Endothelial cell of umbilical vein (primary cell): ENCODE data around the gene RDX. TPM values are rescaled to one million over a fixed set of nuclear protein-coding genes. Genes with fewer than 3 reads are reported as not detected.
A peak's percentile ranks its signal among the peaks of the same experiment; 100 is the strongest.

ENCODE experiments used
- BruUV-seq: library from RNA; stranded (reverse); fragments of 400-500 nt; replicated peaks from 2 replicates; lab custom pipeline; 2021; lab: Mats Ljungman, UMichigan
- CTCF ChIA-PET: fragments of 300-600, 350-600 bp; sonication (Branson Sonifier 250); formaldehyde crosslinking; loops from one replicate; lab custom pipeline; 2021; ENCODE audit warnings: antibody characterized with exemption, inconsistent platforms; lab: Charles Lee
- POLR2A ChIA-PET: fragments of 300-600, 350-600 bp; sonication (Branson Sonifier 250); formaldehyde crosslinking; loops from one replicate; lab custom pipeline; 2021; ENCODE audit warnings: antibody characterized with exemption, inconsistent platforms; lab: Charles Lee
- DNase-seq: peaks from one replicate; pipeline ENCODE4 v3.0.0-alpha.2; 2011; ENCODE audit warnings: low read depth, low spot score
- FAIRE-seq: peaks from 2 replicates; lab custom pipeline; 2011; peaks lifted over from hg19 to GRCh38; lab: Jason Lieb, UNC
- H2AFZ ChIP-seq: 2 replicates; pipeline ENCODE4 v1.6.0; 2012; ENCODE audit warnings: low read depth, low read length, control low read depth, inconsistent platforms
- H3K27ac ChIP-seq: 2 replicates; pipeline ENCODE4 v1.5.1; 2011; ENCODE audit warnings: low read depth, mild to moderate bottlenecking, control low read depth, low read length, moderate library complexity; ENCODE audit not compliant: insufficient read depth
- H3K27me3 ChIP-seq, 2 experiments: 2 replicates each; pipeline versions ENCODE4 v1.6.0 to v1.6.1; 2011; ENCODE audit warnings: low read length in 2 of 2, mixed read lengths in 1 of 2; ENCODE audit not compliant: control insufficient read depth in 2 of 2, insufficient read depth in 2 of 2
- H3K36me3 ChIP-seq, 2 experiments: 2 replicates in 1 of 2; 3 replicates in 1 of 2; pipeline ENCODE4 v1.5.1; 2011; ENCODE audit warnings: low read length in 2 of 2, mild to moderate bottlenecking in 1 of 2, moderate library complexity in 1 of 2; ENCODE audit not compliant: control insufficient read depth in 2 of 2, insufficient read depth in 2 of 2; ENCODE audit errors: extremely low read depth in 1 of 2
- H3K4me1 ChIP-seq: 3 replicates; pipeline ENCODE4 v1.5.1; 2011; ENCODE audit warnings: mild to moderate bottlenecking, low read length; ENCODE audit not compliant: control insufficient read depth, insufficient read depth; ENCODE audit errors: extremely low read depth
- H3K4me2 ChIP-seq: 2 replicates; pipeline ENCODE4 v1.6.1; 2011; ENCODE audit warnings: low read length, control low read depth, mixed read lengths; ENCODE audit not compliant: insufficient read depth
- H3K4me3 ChIP-seq, 3 experiments: fragments of 200-600 bp in 1 of 3; sonication (generic), shearing (Covaris generic) in 1 of 3; replicated peaks in 1 of 3; 2 replicates each; pipeline ENCODE4 v1.5.1; 2011 to 2016; ENCODE audit warnings: control low read depth in 3 of 3, low read length in 3 of 3, mild to moderate bottlenecking in 2 of 3, inconsistent platforms in 1 of 3, low read depth in 1 of 3, moderate library complexity in 1 of 3; ENCODE audit not compliant: insufficient read depth in 1 of 3
- H3K79me2 ChIP-seq: 2 replicates; pipeline ENCODE4 v1.6.0; 2012; ENCODE audit warnings: low read length, inconsistent platforms; ENCODE audit not compliant: control insufficient read depth, insufficient read depth
- H3K9ac ChIP-seq: replicated peaks from 2 replicates; pipeline ENCODE3; 2011; ENCODE audit warnings: low read length, control low read depth; ENCODE audit not compliant: insufficient read depth; ENCODE audit errors: extremely low read depth
- H3K9me1 ChIP-seq: replicated peaks from 3 replicates; pipeline ENCODE4 v1.6.0; 2011; ENCODE audit warnings: mild to moderate bottlenecking, low read length; ENCODE audit not compliant: control insufficient read depth, insufficient read depth; ENCODE audit errors: extremely low read depth
- H3K9me3 ChIP-seq: replicated peaks from 2 replicates; pipeline ENCODE4 v1.5.1; 2012; ENCODE audit warnings: low read length, inconsistent platforms; ENCODE audit not compliant: control insufficient read depth, insufficient read depth
- H4K20me1 ChIP-seq: replicated peaks from 2 replicates; pipeline ENCODE3; 2011; ENCODE audit warnings: mild to moderate bottlenecking, low read length; ENCODE audit not compliant: control insufficient read depth, insufficient read depth; ENCODE audit errors: extremely low read depth
- EZH2 ChIP-seq: IDR thresholded peaks from 2 replicates; pipeline ENCODE4 v1.6.1; 2012; ENCODE audit warnings: borderline replicate concordance, low read depth, mild to moderate bottlenecking, moderate library complexity, low read length, inconsistent platforms; ENCODE audit not compliant: severe bottlenecking
- FOS ChIP-seq: IDR thresholded peaks from 2 replicates; pipeline ENCODE4 v1.6.1; 2011; ENCODE audit warnings: mild to moderate bottlenecking, low read length, moderate library complexity, borderline replicate concordance; ENCODE audit not compliant: insufficient read depth
- GATA2 ChIP-seq: IDR thresholded peaks from 2 replicates; pipeline ENCODE4 v1.7.0; 2011; ENCODE audit warnings: low read depth, mild to moderate bottlenecking, moderate library complexity, mixed read lengths, low read length; ENCODE audit not compliant: insufficient read length, insufficient read depth
- JUN ChIP-seq: IDR thresholded peaks from 2 replicates; pipeline ENCODE4 v1.6.1; 2011; ENCODE audit warnings: borderline replicate concordance, low read depth; ENCODE audit not compliant: insufficient read length, insufficient read depth
- MYC ChIP-seq: IDR thresholded peaks from one replicate; pipeline ENCODE4 v1.6.1; 2011; ENCODE audit warnings: mild to moderate bottlenecking, low read depth, low read length
- POLR2A ChIP-seq: IDR thresholded peaks from 2 replicates; pipeline ENCODE4 v1.6.1; 2012; ENCODE audit warnings: low read depth, mild to moderate bottlenecking, control low read depth, low read length
- POLR2AphosphoS5 ChIP-seq: IDR thresholded peaks from 2 replicates; pipeline ENCODE4 v1.6.1; 2012; ENCODE audit warnings: low read depth, mild to moderate bottlenecking, control low read depth, low read length, moderate library complexity; ENCODE audit not compliant: insufficient read depth
- dilution Hi-C: fragments of 300-500 bp; cut with MboI; formaldehyde crosslinking; loops from one replicate; pipeline ENCODE4 v1.15.0; 2019; ENCODE audit warnings: low sequenced_read_pairs; ENCODE audit not compliant: extremely low pct_ligation_motif_present
- intact Hi-C: fragments of 100-400 bp; cut with micrococcal nuclease; formaldehyde crosslinking; loops from one replicate; pipeline ENCODE4 v1.10.0; 2022
- polyA plus RNA-seq, 4 experiments: library from polyadenylated mRNA; depleted of rRNA in 3 of 4; stranded (reverse) in 3 of 4; unstranded in 1 of 4; fragments of >200 nt; gene quantifications; 2 replicates each; pipeline versions ENCODE4 v1.2.1 to v1.2.3, GENCODE V29; 2011 to 2012; ENCODE audit warnings: missing spikeins in 1 of 4
- total RNA-seq: library from RNA; stranded (reverse); gene quantifications from 2 replicates; pipeline ENCODE4 v1.2.3, GENCODE V29; 2021
- TF ChIP-seq, protein P1 (sequence below), 2 donors: IDR thresholded peaks; 1 replicate in 1 of 2; 2 replicates in 1 of 2; pipeline ENCODE4 v1.5.1; 2011; ENCODE audit warnings: low read length in 2 of 2, mild to moderate bottlenecking in 2 of 2, moderate library complexity in 2 of 2, control low read depth in 1 of 2, inconsistent platforms in 1 of 2, low read depth in 1 of 2; ENCODE audit not compliant: insufficient read depth in 1 of 2; ENCODE audit errors: extremely low read depth in 1 of 2
- TF ChIP-seq, protein P2 (sequence below): IDR thresholded peaks from 2 replicates; pipeline ENCODE4 v1.6.1; 2011; ENCODE audit not compliant: insufficient read depth, insufficient read length

RDX gene
- total and polyA plus RNA-seq, 2 donors (not counting 3 experiments of a cell fraction or from before 2014, with no cell fraction given) = 47.9 to 280 TPM

DNA sequence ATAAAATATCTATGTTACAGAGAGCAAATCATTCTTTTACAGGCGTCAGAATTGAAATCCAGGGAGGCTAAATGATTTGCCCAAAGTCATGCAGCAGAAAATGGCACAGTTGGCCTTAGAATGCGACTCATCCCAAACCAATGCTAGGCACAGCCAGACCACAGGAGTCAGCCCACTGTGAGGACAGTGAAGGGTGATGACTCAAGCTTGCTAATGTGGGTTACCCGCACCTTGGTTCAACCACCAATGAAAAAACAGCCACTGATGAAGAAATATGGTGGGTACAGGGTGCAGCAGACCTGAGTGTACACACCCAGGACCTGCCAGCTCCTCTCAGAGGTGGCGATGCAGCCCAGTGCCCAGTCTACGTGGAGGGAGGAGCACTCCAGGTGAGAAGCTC, 113.5 kb downstream of the RDX start:
- Histone ChIP-seq H3K4me3 (no peak overlapping the region), H4K20me1 (no peaks in the 10 kb centered on the region), H3K4me1 (peaks cover 11% of the 10 kb centered on the region), H3K36me3 (no peaks in the 10 kb centered on the region), H3K27me3 (no peaks in the 10 kb centered on the region), H2AFZ (no peak overlapping the region), H3K9me3 (no peaks in the 10 kb centered on the region), H3K9me1 (no peaks in the 10 kb centered on the region), H3K9ac (no peak overlapping the region), H3K27ac (no peak overlapping the region), H3K79me2 (no peaks in the 10 kb centered on the region), H3K4me2 (no peak overlapping the region)
- FAIRE-seq (no peak), DNase-seq (no peak)
- no TSS peak for BruUV-seq
- TF ChIP-seq FOS = peak; percentile 33
- no peak for TF ChIP-seq GATA2
- ChIA-PET CTCF (interaction anchor here (1.6 kb wide), 1 partner anchor 185 kb away, joined by 3 read pairs; no protein-coding TSS in a partner anchor), POLR2A (no interaction called here)
- intact Hi-C loops (no loop called here), dilution Hi-C loops (no loop called here)

DNA sequence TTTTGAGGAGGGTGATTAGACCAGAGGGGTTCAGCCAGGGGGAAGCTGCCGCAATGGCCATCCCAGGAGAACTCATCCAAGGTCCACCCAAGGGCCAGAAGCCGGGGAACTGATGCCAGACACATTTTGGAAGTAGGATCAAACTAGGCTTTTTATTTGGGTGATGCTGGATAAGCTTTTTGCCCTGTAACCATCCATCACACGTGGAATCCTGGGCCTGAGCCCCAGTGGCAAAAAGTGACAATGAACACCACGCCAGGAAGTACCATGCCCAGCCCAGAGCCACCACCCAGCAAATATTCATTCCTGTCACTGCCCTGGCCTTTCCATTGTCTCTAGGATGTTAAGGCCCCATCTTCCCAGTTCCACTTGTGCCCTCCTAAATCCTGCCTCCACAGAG, 117.3 kb downstream of the RDX start:
- intact Hi-C loops = no loop called here

More for the DNA sequence above, 117.3 kb downstream of the RDX start:
- Histone ChIP-seq H3K79me2 (no peaks in the 10 kb centered on the region), H3K4me1 (peaks cover 4% of the 10 kb centered on the region), H3K9me1 (no peaks in the 10 kb centered on the region), H3K27ac (no peak overlapping the region), H2AFZ (no peak overlapping the region), H3K4me3 (no peak overlapping the region), H3K9ac (no peak overlapping the region), H3K36me3 (no peaks in the 10 kb centered on the region), H3K4me2 (no peak overlapping the region), H3K9me3 (no peaks in the 10 kb centered on the region), H4K20me1 (no peaks in the 10 kb centered on the region), H3K27me3 (no peaks in the 10 kb centered on the region)
- FAIRE-seq (no peak), DNase-seq (no peak)
- ChIA-PET CTCF (interaction anchor here (1.8 kb wide), 1 partner anchor 256 kb away, joined by 4 read pairs; no protein-coding TSS in a partner anchor), POLR2A (no interaction called here)
- no TSS peak for BruUV-seq
- dilution Hi-C loops = no loop called here
- TF ChIP-seq, protein P1, sequence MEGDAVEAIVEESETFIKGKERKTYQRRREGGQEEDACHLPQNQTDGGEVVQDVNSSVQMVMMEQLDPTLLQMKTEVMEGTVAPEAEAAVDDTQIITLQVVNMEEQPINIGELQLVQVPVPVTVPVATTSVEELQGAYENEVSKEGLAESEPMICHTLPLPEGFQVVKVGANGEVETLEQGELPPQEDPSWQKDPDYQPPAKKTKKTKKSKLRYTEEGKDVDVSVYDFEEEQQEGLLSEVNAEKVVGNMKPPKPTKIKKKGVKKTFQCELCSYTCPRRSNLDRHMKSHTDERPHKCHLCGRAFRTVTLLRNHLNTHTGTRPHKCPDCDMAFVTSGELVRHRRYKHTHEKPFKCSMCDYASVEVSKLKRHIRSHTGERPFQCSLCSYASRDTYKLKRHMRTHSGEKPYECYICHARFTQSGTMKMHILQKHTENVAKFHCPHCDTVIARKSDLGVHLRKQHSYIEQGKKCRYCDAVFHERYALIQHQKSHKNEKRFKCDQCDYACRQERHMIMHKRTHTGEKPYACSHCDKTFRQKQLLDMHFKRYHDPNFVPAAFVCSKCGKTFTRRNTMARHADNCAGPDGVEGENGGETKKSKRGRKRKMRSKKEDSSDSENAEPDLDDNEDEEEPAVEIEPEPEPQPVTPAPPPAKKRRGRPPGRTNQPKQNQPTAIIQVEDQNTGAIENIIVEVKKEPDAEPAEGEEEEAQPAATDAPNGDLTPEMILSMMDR (IDR thresholded peaks at IDR 0.05; ENCODE audit: extremely low read depth in 1 of 2, insufficient read depth in 1 of 2, low read depth in 1 of 2, low read length in 2 of 2) = no peak
- no peak for TF ChIP-seq GATA2
- no peak for TF ChIP-seq JUN
- no peak for TF ChIP-seq POLR2AphosphoS5
- TF ChIP-seq, protein P2, sequence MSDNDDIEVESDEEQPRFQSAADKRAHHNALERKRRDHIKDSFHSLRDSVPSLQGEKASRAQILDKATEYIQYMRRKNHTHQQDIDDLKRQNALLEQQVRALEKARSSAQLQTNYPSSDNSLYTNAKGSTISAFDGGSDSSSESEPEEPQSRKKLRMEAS = no peak
- no peak for TF ChIP-seq FOS
- TF ChIP-seq EZH2 = no peak
- no peak for TF ChIP-seq MYC
- TF ChIP-seq POLR2A = no peak
